ENCODE results near the gene SLC23A2.

- TF ChIP-seq POLR2AphosphoS5 (IDR thresholded peaks at IDR 0.05; ENCODE audit: low read depth, low read length) (no peak), NRF1 (IDR thresholded peaks at IDR 0.05; ENCODE audit: low read depth, low read length) (no peak), CHD2 (IDR thresholded peaks at IDR 0.05; ENCODE audit: low read length, partially characterized antibody) (no peak), SIN3A (IDR thresholded peaks at IDR 0.05; ENCODE audit: borderline replicate concordance, low read depth, low read length) (no peak), MXI1 (IDR thresholded peaks at IDR 0.05; ENCODE audit: low read depth, low read length) (no peak), FOXJ3 (CRISPR knock-in tag; IDR thresholded peaks at IDR 0.05) (no peak), FOSL2 (IDR thresholded peaks at IDR 0.05; ENCODE audit: borderline replicate concordance, low read depth) (no peak), EZH2phosphoT487 (IDR thresholded peaks at IDR 0.05; ENCODE audit: borderline replicate concordance, low read depth) (no peak), GABPA (IDR thresholded peaks at IDR 0.05; ENCODE audit: low read depth) (no peak), PBX3 (IDR thresholded peaks at IDR 0.05) (no peak)
- TF ChIP-seq, protein P1, sequence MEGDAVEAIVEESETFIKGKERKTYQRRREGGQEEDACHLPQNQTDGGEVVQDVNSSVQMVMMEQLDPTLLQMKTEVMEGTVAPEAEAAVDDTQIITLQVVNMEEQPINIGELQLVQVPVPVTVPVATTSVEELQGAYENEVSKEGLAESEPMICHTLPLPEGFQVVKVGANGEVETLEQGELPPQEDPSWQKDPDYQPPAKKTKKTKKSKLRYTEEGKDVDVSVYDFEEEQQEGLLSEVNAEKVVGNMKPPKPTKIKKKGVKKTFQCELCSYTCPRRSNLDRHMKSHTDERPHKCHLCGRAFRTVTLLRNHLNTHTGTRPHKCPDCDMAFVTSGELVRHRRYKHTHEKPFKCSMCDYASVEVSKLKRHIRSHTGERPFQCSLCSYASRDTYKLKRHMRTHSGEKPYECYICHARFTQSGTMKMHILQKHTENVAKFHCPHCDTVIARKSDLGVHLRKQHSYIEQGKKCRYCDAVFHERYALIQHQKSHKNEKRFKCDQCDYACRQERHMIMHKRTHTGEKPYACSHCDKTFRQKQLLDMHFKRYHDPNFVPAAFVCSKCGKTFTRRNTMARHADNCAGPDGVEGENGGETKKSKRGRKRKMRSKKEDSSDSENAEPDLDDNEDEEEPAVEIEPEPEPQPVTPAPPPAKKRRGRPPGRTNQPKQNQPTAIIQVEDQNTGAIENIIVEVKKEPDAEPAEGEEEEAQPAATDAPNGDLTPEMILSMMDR (IDR thresholded peaks at IDR 0.05) = no peak
- TF ChIP-seq, protein P2, sequence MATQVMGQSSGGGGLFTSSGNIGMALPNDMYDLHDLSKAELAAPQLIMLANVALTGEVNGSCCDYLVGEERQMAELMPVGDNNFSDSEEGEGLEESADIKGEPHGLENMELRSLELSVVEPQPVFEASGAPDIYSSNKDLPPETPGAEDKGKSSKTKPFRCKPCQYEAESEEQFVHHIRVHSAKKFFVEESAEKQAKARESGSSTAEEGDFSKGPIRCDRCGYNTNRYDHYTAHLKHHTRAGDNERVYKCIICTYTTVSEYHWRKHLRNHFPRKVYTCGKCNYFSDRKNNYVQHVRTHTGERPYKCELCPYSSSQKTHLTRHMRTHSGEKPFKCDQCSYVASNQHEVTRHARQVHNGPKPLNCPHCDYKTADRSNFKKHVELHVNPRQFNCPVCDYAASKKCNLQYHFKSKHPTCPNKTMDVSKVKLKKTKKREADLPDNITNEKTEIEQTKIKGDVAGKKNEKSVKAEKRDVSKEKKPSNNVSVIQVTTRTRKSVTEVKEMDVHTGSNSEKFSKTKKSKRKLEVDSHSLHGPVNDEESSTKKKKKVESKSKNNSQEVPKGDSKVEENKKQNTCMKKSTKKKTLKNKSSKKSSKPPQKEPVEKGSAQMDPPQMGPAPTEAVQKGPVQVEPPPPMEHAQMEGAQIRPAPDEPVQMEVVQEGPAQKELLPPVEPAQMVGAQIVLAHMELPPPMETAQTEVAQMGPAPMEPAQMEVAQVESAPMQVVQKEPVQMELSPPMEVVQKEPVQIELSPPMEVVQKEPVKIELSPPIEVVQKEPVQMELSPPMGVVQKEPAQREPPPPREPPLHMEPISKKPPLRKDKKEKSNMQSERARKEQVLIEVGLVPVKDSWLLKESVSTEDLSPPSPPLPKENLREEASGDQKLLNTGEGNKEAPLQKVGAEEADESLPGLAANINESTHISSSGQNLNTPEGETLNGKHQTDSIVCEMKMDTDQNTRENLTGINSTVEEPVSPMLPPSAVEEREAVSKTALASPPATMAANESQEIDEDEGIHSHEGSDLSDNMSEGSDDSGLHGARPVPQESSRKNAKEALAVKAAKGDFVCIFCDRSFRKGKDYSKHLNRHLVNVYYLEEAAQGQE (IDR thresholded peaks at IDR 0.05; ENCODE audit: low read depth, low read length) = no peak
- TF ChIP-seq, protein P3, sequence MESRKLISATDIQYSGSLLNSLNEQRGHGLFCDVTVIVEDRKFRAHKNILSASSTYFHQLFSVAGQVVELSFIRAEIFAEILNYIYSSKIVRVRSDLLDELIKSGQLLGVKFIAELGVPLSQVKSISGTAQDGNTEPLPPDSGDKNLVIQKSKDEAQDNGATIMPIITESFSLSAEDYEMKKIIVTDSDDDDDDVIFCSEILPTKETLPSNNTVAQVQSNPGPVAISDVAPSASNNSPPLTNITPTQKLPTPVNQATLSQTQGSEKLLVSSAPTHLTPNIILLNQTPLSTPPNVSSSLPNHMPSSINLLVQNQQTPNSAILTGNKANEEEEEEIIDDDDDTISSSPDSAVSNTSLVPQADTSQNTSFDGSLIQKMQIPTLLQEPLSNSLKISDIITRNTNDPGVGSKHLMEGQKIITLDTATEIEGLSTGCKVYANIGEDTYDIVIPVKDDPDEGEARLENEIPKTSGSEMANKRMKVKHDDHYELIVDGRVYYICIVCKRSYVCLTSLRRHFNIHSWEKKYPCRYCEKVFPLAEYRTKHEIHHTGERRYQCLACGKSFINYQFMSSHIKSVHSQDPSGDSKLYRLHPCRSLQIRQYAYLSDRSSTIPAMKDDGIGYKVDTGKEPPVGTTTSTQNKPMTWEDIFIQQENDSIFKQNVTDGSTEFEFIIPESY (IDR thresholded peaks at IDR 0.05; ENCODE audit: borderline replicate concordance, low read depth) = no peak
- TF ChIP-seq, protein P4, sequence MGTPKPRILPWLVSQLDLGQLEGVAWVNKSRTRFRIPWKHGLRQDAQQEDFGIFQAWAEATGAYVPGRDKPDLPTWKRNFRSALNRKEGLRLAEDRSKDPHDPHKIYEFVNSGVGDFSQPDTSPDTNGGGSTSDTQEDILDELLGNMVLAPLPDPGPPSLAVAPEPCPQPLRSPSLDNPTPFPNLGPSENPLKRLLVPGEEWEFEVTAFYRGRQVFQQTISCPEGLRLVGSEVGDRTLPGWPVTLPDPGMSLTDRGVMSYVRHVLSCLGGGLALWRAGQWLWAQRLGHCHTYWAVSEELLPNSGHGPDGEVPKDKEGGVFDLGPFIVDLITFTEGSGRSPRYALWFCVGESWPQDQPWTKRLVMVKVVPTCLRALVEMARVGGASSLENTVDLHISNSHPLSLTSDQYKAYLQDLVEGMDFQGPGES (IDR thresholded peaks at IDR 0.05; ENCODE audit: low read depth, low read length) = no peak
These were observed 7.4 kb upstream of the SLC23A2 start for GRCh38 chr20:5008759-5009158.
